Ectodermal cell (in vitro differentiated cells): ENCODE measurements around the gene LLGL2.

Experiments
- H3K27ac ChIP-seq: 2 replicates; pipeline ENCODE4 v1.7.0; 2013; ENCODE audit warnings: mild to moderate bottlenecking, low read depth, low read length; ENCODE audit not compliant: insufficient read depth, poor library complexity, severe bottlenecking
- H3K27me3 ChIP-seq: 2 replicates; pipeline ENCODE4 v1.7.0; 2013; ENCODE audit warnings: mild to moderate bottlenecking, low read length; ENCODE audit not compliant: insufficient read depth, control insufficient read depth, poor library complexity, severe bottlenecking
- H3K36me3 ChIP-seq: one replicate; pipeline ENCODE4 v1.7.0; 2013; ENCODE audit warnings: low read length; ENCODE audit not compliant: control insufficient read depth, insufficient read depth
- H3K4me1 ChIP-seq: one replicate; pipeline ENCODE4 v1.7.0; 2013; ENCODE audit warnings: low read length; ENCODE audit not compliant: control insufficient read depth, insufficient read depth
- H3K4me3 ChIP-seq: 2 replicates; pipeline ENCODE4 v1.7.0; 2013; ENCODE audit warnings: low read depth, low read length, control low read depth; ENCODE audit not compliant: insufficient read depth
- H3K9me3 ChIP-seq: 2 replicates; pipeline ENCODE4 v1.7.0; 2013; ENCODE audit warnings: mild to moderate bottlenecking, low read length, moderate library complexity; ENCODE audit not compliant: control insufficient read depth
- WGBS, 2 experiments: methylation state at CpG; one replicate each; pipeline ENCODE4 v1.1.7; 2013; ENCODE audit warnings: missing lambda C conversion rate in 2 of 2; 5-methylcytosine and 5-hydroxymethylcytosine counted together

Gene LLGL2

DNA sequence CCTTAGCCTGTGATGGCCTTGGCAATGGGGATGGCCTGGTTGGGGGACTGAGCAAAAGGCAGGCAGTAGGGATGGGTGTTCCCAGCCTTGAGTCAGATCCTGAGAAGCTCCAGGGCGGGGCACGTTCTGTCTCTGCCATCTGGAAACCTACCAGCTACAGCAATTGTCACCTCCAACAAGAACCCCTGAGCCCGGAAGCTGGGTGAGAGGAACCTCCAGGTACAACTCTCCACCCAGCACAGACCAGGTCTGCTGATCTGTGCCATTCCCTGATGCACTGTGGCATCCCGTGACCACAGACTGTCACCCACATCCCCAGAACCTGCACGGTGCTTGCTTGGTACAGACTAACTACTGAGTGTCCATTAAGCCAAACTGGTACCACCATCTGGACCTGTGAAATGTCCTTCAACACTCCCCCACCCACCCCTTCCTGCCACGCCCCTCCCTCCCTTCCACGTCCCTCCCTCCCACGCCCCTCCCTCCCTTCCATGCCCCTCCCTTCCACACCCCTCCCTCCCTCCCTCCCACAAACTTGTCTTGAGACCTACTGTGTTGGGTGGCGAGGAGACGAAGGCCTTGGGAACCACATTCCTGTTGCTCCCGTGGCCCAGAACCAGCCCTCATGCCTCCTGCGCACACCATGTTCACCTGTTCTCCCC is 78.7 kb downstream of the LLGL2 start:
- H3K27me3 ChIP-seq, result no peaks in the 10 kb centered on the region
- no peaks in the 10 kb centered on the region for H3K4me1 ChIP-seq
- no peak overlapping the region for H3K4me3 ChIP-seq
- 88 to 92% methylated on average over 9 of the region's 12 CpGs for WGBS, 2 experiments
- H3K9me3 ChIP-seq, result no peaks in the 10 kb centered on the region
- no peaks in the 10 kb centered on the region for H3K36me3 ChIP-seq
- H3K27ac ChIP-seq, result no peak overlapping the region

- Histone ChIP-seq H3K27ac (no peak overlapping the region), H3K9me3 (no peaks in the 10 kb centered on the region), H3K4me3 (no peak overlapping the region), H3K36me3 (no peaks in the 10 kb centered on the region), H3K4me1 (no peaks in the 10 kb centered on the region), H3K27me3 (no peaks in the 10 kb centered on the region)
- WGBS, 2 experiments, result 87 to 89% methylated on average over 16 of the region's 16 CpGs
These were observed 80.3 kb downstream of the LLGL2 start for GRCh38 chr17:75605790-75606189.

DNA sequence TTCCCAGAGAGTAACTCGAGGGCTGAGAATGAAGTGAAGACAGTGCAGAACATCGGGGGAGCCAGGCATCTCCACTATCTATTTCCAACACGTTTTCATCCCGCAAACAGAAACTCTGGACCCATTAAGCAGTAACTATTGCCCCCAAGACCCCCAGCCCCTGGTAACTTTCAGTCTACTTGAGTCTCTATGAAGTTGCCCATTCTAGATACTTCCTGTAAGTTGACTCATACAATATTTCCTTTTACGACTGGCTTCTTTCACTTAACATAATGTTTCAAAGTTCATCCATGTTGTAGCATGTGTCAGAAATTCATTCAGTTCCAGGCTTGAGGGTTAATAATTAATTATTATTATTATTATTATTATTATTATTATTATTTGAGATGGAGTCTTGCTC is 81.6 kb downstream of the LLGL2 start:
- no peaks in the 10 kb centered on the region for H3K36me3 ChIP-seq
- H3K4me1 ChIP-seq, result no peaks in the 10 kb centered on the region
- no peak overlapping the region for H3K27ac ChIP-seq
- H3K4me3 ChIP-seq, result no peak overlapping the region
- no peaks in the 10 kb centered on the region for H3K27me3 ChIP-seq
- no peaks in the 10 kb centered on the region for H3K9me3 ChIP-seq
- WGBS, 2 experiments, result 85 to 87% methylated on average over 4 to 5 of the region's 5 CpGs

- Histone ChIP-seq H3K36me3 (no peaks in the 10 kb centered on the region), H3K4me3 (no peak overlapping the region), H3K4me1 (peaks cover 13% of the 10 kb centered on the region), H3K9me3 (no peaks in the 10 kb centered on the region), H3K27ac (no peak overlapping the region), H3K27me3 (no peaks in the 10 kb centered on the region)
- WGBS, 2 experiments, result 90 to 92% methylated on average over 25 of the region's 25 CpGs
These were observed 84.8 kb downstream of the LLGL2 start for GRCh38 chr17:75610103-75610984.

- Histone ChIP-seq H3K9me3 (no peaks in the 10 kb centered on the region), H3K27ac (no peak overlapping the region), H3K27me3 (no peaks in the 10 kb centered on the region), H3K36me3 (no peaks in the 10 kb centered on the region), H3K4me3 (no peak overlapping the region), H3K4me1 (peaks cover 13% of the 10 kb centered on the region)
- whole genome bisulfite sequencing, 2 experiments, result 92 to 94% methylated on average over 20 of the region's 20 CpGs
These were observed 86.4 kb downstream of the LLGL2 start for GRCh38 chr17:75611851-75612429.

DNA sequence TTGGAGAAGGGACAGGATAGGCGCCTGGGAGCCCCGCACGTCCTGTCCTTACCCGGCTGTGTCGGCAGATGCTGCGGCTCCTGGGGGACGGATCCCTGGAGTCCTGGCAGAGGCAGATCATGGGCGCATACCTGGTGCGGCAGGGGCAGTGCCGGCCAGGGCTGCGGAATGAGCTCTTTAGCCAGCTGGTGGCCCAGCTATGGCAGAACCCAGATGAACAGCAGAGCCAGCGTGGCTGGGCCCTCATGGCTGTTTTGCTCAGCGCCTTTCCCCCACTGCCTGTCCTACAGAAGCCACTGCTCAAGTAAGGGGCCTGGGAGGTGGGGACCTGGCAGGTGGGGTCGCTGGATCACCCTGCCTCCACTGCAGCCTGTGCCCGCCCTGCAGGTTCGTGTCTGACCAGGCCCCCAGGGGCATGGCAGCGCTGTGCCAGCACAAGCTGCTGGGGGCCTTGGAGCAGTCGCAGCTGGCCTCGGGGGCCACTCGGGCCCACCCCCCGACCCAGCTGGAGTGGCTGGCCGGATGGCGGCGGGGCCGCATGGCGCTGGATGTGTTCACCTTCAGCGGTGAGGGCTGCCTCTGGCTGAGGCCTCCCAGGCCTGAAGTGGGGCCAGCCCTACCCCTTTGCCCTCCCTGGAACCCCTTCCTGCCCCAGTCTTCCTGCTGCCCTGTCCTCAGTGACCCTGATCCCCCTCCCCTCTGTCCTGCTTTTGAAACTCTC is 87.6 kb downstream of the LLGL2 start:
- H3K9me3 ChIP-seq, result no peaks in the 10 kb centered on the region
- H3K4me1 ChIP-seq, result peaks cover 13% of the 10 kb centered on the region
- no peaks in the 10 kb centered on the region for H3K36me3 ChIP-seq
- WGBS, 2 experiments, result 90 to 91% methylated on average over 27 of the region's 27 CpGs
- no peak overlapping the region for H3K27ac ChIP-seq
- no peak overlapping the region for H3K4me3 ChIP-seq
- H3K27me3 ChIP-seq, result no peaks in the 10 kb centered on the region

DNA sequence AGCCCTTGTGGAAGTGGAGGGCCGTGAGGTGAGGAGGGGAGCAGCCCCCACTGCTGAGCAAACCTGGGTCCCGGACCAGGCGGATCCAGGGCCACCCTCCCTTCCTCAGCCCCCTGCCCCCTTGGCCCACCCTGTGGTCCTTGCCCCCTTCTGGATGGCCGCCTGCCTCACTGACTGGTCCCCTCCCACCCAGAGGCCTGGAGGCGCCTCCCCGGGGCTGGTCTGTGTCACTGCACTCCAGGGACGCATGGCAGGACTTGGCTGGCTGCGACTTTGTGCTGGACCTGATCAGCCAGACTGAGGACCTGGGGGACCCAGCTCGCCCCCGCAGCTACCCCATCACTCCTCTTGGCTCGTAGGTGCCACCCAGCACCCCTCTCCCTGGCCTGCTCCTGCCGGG is 88.5 kb downstream of the LLGL2 start:
- no peak overlapping the region for H3K27ac ChIP-seq
- WGBS, 2 experiments, result 85 to 87% methylated on average over 12 of the region's 12 CpGs
- H3K36me3 ChIP-seq, result no peaks in the 10 kb centered on the region
- H3K27me3 ChIP-seq, result no peaks in the 10 kb centered on the region
- H3K9me3 ChIP-seq, result no peaks in the 10 kb centered on the region
- peaks cover 13% of the 10 kb centered on the region for H3K4me1 ChIP-seq
- H3K4me3 ChIP-seq, result no peak overlapping the region

GRCh38 chr17:75614556-75615270 is 89.2 kb downstream of the LLGL2 start:
- Histone ChIP-seq H3K4me1 (peaks cover 13% of the 10 kb centered on the region), H3K27ac (no peak overlapping the region), H3K4me3 (no peak overlapping the region), H3K36me3 (no peaks in the 10 kb centered on the region), H3K9me3 (no peaks in the 10 kb centered on the region), H3K27me3 (no peaks in the 10 kb centered on the region)
- 84% methylated on average over 19 of the region's 19 CpGs for WGBS, 2 experiments

- peaks cover 13% of the 10 kb centered on the region for H3K4me1 ChIP-seq
- 86% methylated on average over 11 of the region's 11 CpGs for WGBS, 2 experiments
- H3K27ac ChIP-seq, result no peak overlapping the region
- no peaks in the 10 kb centered on the region for H3K27me3 ChIP-seq
- no peak overlapping the region for H3K4me3 ChIP-seq
- no peaks in the 10 kb centered on the region for H3K9me3 ChIP-seq
- no peaks in the 10 kb centered on the region for H3K36me3 ChIP-seq
These were observed 89.8 kb downstream of the LLGL2 start for GRCh38 chr17:75615301-75615700.
